GM23338 (cell line): Measurements from ENCODE around the gene FSIP1. TPM values are rescaled to one million over a fixed set of nuclear protein-coding genes. Genes with fewer than 3 reads are reported as not detected.

Experiments used
- ATAC-seq: fragments of 200-7000 bp; cut with Tn5 transposase; 3 replicates; pipeline ENCODE4 v1.9.1; 2020
- DNase-seq: peaks from one replicate; pipeline ENCODE4 v3.0.0-alpha.2; 2015; ENCODE audit warnings: low spot score
- H2AFZ ChIP-seq: fragments of 200-600 bp; sonication (generic); 2 replicates; pipeline ENCODE4 v1.8.0; 2016; ENCODE audit warnings: antibody characterized with exemption, mild to moderate bottlenecking, moderate library complexity
- H3F3A ChIP-seq: fragments of 200-600 bp; sonication (generic); replicated peaks from 2 replicates; pipeline ENCODE4 v1.8.0; 2017; ENCODE audit warnings: antibody characterized with exemption, mixed run types, low read depth
- H3K27ac ChIP-seq: fragments of 200-600 bp; sonication (generic); 2 replicates; pipeline ENCODE4 v1.6.1; 2016; ENCODE audit warnings: low read depth
- H3K27me3 ChIP-seq: fragments of 200-600 bp; sonication (generic); 2 replicates; pipeline ENCODE4 v1.8.0; 2016; ENCODE audit warnings: mild to moderate bottlenecking, mixed run types, moderate library complexity; ENCODE audit not compliant: insufficient read depth
- H3K36me3 ChIP-seq: fragments of 200-600 bp; sonication (generic); 2 replicates; pipeline ENCODE4 v1.8.0; 2016; ENCODE audit warnings: mild to moderate bottlenecking; ENCODE audit not compliant: insufficient read depth
- H3K4me1 ChIP-seq: fragments of 200-600 bp; sonication (generic); 2 replicates; pipeline ENCODE4 v1.8.0; 2016; ENCODE audit warnings: mild to moderate bottlenecking, moderate library complexity; ENCODE audit not compliant: insufficient read depth
- H3K4me2 ChIP-seq: fragments of 200-600 bp; sonication (generic); 2 replicates; pipeline ENCODE4 v1.7.1; 2017; ENCODE audit warnings: mixed run types
- H3K4me3 ChIP-seq: fragments of 200-600 bp; sonication (generic); 2 replicates; pipeline ENCODE4 v1.6.1; 2016; ENCODE audit warnings: mixed run types
- H3K79me2 ChIP-seq: fragments of 200-600 bp; sonication (generic); replicated peaks from 2 replicates; pipeline ENCODE4 v1.8.0; 2017; ENCODE audit warnings: mild to moderate bottlenecking; ENCODE audit not compliant: insufficient read depth
- H3K9me2 ChIP-seq: fragments of 200-600 bp; sonication (generic); 2 replicates; pipeline ENCODE4 v1.8.0; 2017; ENCODE audit not compliant: insufficient read depth
- H4K20me1 ChIP-seq: fragments of 200-600 bp; sonication (generic); replicated peaks from 2 replicates; pipeline ENCODE4 v1.8.0; 2017; ENCODE audit warnings: mild to moderate bottlenecking; ENCODE audit not compliant: insufficient read depth
- H3K27ac Mint-ChIP-seq: 2 replicates; pipeline ENCODE4 v1.8.0; 2020; ENCODE audit warnings: inconsistent platforms, mild to moderate bottlenecking, moderate library complexity, mixed read lengths
- H3K27me3 Mint-ChIP-seq: 3 replicates; pipeline ENCODE4 v1.8.0; 2022; ENCODE audit warnings: low read depth, mild to moderate bottlenecking, moderate library complexity, mixed read lengths, inconsistent platforms; ENCODE audit not compliant: insufficient read depth, poor library complexity
- H3K36me3 Mint-ChIP-seq: 3 replicates; pipeline ENCODE4 v1.8.0; 2021; ENCODE audit warnings: low read depth, mild to moderate bottlenecking, inconsistent platforms, moderate library complexity, mixed read lengths
- H3K4me1 Mint-ChIP-seq: 3 replicates; pipeline ENCODE4 v1.8.0; 2020; ENCODE audit warnings: mild to moderate bottlenecking, inconsistent platforms, mixed read lengths
- H3K4me3 Mint-ChIP-seq: 3 replicates; pipeline ENCODE4 v1.8.0; 2021; ENCODE audit warnings: moderate library complexity, mild to moderate bottlenecking, inconsistent platforms, mixed read lengths
- H3K9me3 Mint-ChIP-seq: 3 replicates; pipeline ENCODE4 v1.8.0; 2020; ENCODE audit warnings: moderate library complexity, mild to moderate bottlenecking, inconsistent platforms, mixed read lengths
- CTCF ChIP-seq, 2 experiments: fragments of 200-600 bp in 1 of 2; sonication (generic) in 1 of 2; conservative IDR thresholded peaks; 2 replicates each; pipeline versions ENCODE4 v1.5.1 to v1.6.1; 2016 to 2017; ENCODE audit warnings: antibody characterized with exemption in 2 of 2, low read depth in 2 of 2, mild to moderate bottlenecking in 2 of 2, moderate library complexity in 1 of 2
- EZH2 ChIP-seq: fragments of 200-600 bp; sonication (generic); IDR thresholded peaks from one replicate; pipeline ENCODE4 v1.8.0; 2017; ENCODE audit warnings: antibody characterized with exemption, mild to moderate bottlenecking, low read depth; ENCODE audit not compliant: unreplicated experiment
- NANOG ChIP-seq: IDR thresholded peaks from 2 replicates; pipeline ENCODE4 v1.6.1; 2016; ENCODE audit warnings: antibody characterized with exemption, borderline replicate concordance
- ZNF462 ChIP-seq: fragments of 250-450 bp; sonication (Bioruptor Pico); IDR thresholded peaks from 2 replicates; pipeline ENCODE4 v1.5.0; 2020; ENCODE audit warnings: mild to moderate bottlenecking, moderate library complexity
- polyA plus RNA-seq: library from polyadenylated mRNA; unstranded; fragments of >200 nt; fragmentation: Nextera tagmentation; extraction: Ambion mirVana; gene quantifications from 2 replicates; pipeline ENCODE4 v1.2.1, GENCODE V29; 2016
- total RNA-seq: library from RNA; depleted of rRNA; stranded (reverse); fragments of >200 nt; shearing (Covaris generic); gene quantifications from 2 replicates; pipeline ENCODE4 v1.2.3, GENCODE V29; 2014

FSIP1 gene
- total and polyA plus RNA-seq, 2 experiments from 2014 or later = 0.92 to 2.1 TPM

GRCh38 chr15:39582286-39582976 lies 200.2 kb downstream of the FSIP1 start (continued):
- no peak for TF ChIP-seq ZNF462
- no peak for TF ChIP-seq NANOG
- TF ChIP-seq EZH2 = no peak
- TF ChIP-seq CTCF (conservative IDR thresholded peaks at IDR 0.05; ENCODE audit: low read depth in 2 of 2) = no peak

GRCh38 chr15:39581793-39582285 lies 200.8 kb downstream of the FSIP1 start:
- Histone ChIP-seq H3K4me1 (peaks cover 19% of the 10 kb centered on the region), H3K27ac (peak overlapping the region; percentile 45; the same call in 1 of the 2 replicates), H3K36me3 (peaks cover 39% of the 10 kb centered on the region), H3F3A (0 out of 2 replicates have a peak, but pooled peaks cover 3% of the 10 kb centered on the region), H3K79me2 (peaks cover 20% of the 10 kb centered on the region), H3K4me3 (peak overlapping the region; percentile 78), H2AFZ (no peak overlapping the region), H4K20me1 (no peaks in the 10 kb centered on the region; the same call in none of the 2 replicates), H3K27me3 (peaks cover 10% of the 10 kb centered on the region; the same call in 1 of the 2 replicates), H3K4me2 (peak overlapping the region; percentile 84), H3K9me2 (0 out of 2 replicates have a peak, but pooled peaks cover 5% of the 10 kb centered on the region)
- ATAC-seq = peak; percentile 10
- DNase-seq = peak; percentile 73
- Mint-ChIP-seq H3K36me3 (peaks cover 58% of the 10 kb centered on the region), H3K4me3 (peak overlapping the region; percentile 91), H3K27me3 (peaks cover 15% of the 10 kb centered on the region), H3K9me3 (no peaks in the 10 kb centered on the region), H3K27ac (peak overlapping the region; percentile 60), H3K4me1 (peaks cover 36% of the 10 kb centered on the region)
- TF ChIP-seq CTCF (conservative IDR thresholded peaks at IDR 0.05; ENCODE audit: low read depth in 2 of 2) (peak; percentile 22 to 62; a peak in 3 of 4 replicates), NANOG (no peak)
